NCI-H82 treated with DMSO at 0.1 percent for 48 hours (cell line): ENCODE measurements around the gene MFGE8.

Experiments used
- DNase-seq: peaks from one replicate; lab custom pipeline; 2025; ENCODE audit not compliant: unreplicated experiment; lab: John Stamatoyannopoulos, UW

The MFGE8 gene

GRCh38 chr15:88900309-88900981 is 12.7 kb downstream of the MFGE8 start:
- DNase-seq: no peak

GRCh38 chr15:88899251-88899650 is 13.9 kb downstream of the MFGE8 start:
- DNase-seq: no peak

- DNase-seq: no peak
Measured at GRCh38 chr15:88898736-88899135, 14.4 kb downstream of the MFGE8 start.

GRCh38 chr15:88897456-88898194 is 15.6 kb downstream of the MFGE8 start:
- peak; percentile 56 for DNase-seq

GRCh38 chr15:88897142-88897455 is 16.1 kb downstream of the MFGE8 start:
- DNase-seq: no peak

GRCh38 chr15:88896333-88897033 is 16.7 kb downstream of the MFGE8 start:
- DNase-seq: no peak

GRCh38 chr15:88894819-88895767 is 18.1 kb downstream of the MFGE8 start, which contains the start of gene HAPLN3:
Gene HAPLN3 (minus strand): TSS chr15:88895544. CDS start chr15:88887298, 8,246 bp downstream.
- DNase-seq: no peak

- peak; percentile 34 for DNase-seq
Measured at GRCh38 chr15:88894348-88894818, 18.8 kb downstream of the MFGE8 start.

GRCh38 chr15:88891540-88892254 is 21.5 kb downstream of the MFGE8 start:
- no peak for DNase-seq

GRCh38 chr15:88890495-88890894 is 22.7 kb downstream of the MFGE8 start:
- DNase-seq: no peak

- DNase-seq: no peak
Measured at GRCh38 chr15:88888719-88889118, 24.5 kb downstream of the MFGE8 start.

- no peak for DNase-seq
Measured at GRCh38 chr15:88887068-88887580, 26.1 kb downstream of the MFGE8 start.

GRCh38 chr15:88882785-88883184 is 30.4 kb downstream of the MFGE8 start:
- DNase-seq: no peak

- DNase-seq: no peak
Measured at GRCh38 chr15:88881775-88882174, 31.4 kb downstream of the MFGE8 start.

GRCh38 chr15:88880944-88881740 is 32.0 kb downstream of the MFGE8 start:
- no peak for DNase-seq

- peak; percentile 4 for DNase-seq
Measured at GRCh38 chr15:88878720-88879184, 34.4 kb downstream of the MFGE8 start.

- DNase-seq: no peak
Measured at GRCh38 chr15:88877906-88878305, 35.3 kb downstream of the MFGE8 start.

GRCh38 chr15:88877415-88877814 is 35.8 kb downstream of the MFGE8 start:
- no peak for DNase-seq

- DNase-seq: no peak
Measured at GRCh38 chr15:88876573-88876972, 36.6 kb downstream of the MFGE8 start.
